Hematopoietic multipotent progenitor cell treated with erythropoietin and hydrocortisone succinate and interleukin-3 and kit ligand, for 17 days (in vitro differentiated cells): ENCODE data around the gene EPHX1.
"Not testable (repeated sequence)": the region's sequence is repeated elsewhere in the genome, so short reads cannot be mapped to it uniquely, and the experiment has no call there.

Experiments
- DNase-seq: peaks from one replicate; pipeline ENCODE4 v3.0.0-alpha.2; 2015; ENCODE audit warnings: low spot score

The EPHX1 gene

DNA sequence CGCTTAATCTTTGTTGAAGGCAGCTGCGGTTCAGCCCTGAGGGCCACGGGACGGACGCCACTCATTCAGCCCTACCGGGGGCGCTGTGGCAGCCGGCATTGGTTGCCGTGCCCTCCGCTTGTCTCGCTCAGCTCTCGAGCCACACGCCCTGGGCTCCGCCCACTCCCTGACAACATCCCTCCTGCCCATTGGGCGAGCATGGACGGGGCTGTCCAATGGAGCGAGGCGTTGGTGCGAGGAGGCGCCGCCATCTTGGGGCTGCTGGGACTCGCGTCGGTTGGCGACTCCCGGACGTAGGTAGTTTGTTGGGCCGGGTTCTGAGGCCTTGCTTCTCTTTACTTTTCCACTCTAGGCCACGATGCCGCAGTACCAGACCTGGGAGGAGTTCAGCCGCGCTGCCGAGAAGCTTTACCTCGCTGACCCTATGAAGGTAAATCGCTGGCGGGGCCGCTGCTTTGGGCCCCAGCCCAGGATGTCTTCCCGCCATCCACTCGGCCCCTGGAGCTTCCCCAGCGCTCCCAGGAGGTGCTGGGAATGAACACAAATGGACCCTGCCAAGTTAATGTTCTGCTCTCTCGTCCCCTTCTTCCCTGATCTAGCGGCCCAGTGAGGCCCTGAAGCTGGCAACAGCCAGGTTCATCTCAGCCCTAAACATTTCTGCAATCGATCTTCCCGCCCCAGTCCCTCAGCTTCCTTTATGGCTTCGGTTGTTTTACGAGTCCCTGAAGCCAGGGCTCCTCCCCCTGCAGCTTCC is 32.2 kb upstream of the EPHX1 start, which contains the start of gene SRP9:
Gene SRP9, plus strand, starts transcription at position 244 of the 754 bp plus-strand sequence. Its CDS starts 115 bp downstream, at position 359.
- DNase-seq = peak; percentile 99

DNA sequence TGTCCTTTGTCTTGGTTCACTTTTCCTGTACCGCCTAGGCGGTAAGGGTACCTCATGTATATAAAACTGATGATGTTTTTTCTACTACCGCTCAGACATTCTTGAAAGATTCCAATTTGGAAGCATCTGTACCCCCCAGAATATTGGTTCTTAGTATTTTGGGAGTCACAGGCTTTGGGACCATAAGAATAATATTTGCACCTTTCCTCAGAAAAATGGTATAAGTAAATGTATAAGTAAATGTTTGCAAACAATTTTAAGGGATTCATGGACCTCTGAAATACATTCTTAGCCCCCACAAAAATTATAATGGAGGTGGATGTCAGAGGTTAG is 31.6 kb upstream of the EPHX1 start:
- DNase-seq = no peak

- not testable (repeated sequence) for DNase-seq
Observed at GRCh38 chr1:225779165-225779564, 30.8 kb upstream of the EPHX1 start.

DNA sequence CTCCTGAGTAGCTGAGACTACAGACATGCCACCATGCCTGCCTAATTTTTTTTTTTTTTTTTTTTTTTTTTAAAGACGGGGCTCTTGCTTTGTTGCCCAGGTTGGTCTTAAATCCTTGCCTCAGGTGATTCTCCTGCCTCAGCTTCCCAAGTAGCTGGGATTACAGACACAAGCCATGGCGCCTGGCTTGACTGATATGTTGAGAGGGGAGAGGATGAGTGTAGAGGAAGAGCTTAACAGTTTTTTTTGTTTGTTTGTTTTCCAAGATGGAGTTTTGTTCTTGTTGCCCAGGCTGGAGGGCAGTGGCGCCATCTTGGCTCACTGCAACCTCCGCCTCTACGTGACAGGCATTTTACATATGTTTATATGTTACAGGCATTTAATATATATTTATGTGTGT is 29.8 kb upstream of the EPHX1 start:
- no peak for DNase-seq

DNA sequence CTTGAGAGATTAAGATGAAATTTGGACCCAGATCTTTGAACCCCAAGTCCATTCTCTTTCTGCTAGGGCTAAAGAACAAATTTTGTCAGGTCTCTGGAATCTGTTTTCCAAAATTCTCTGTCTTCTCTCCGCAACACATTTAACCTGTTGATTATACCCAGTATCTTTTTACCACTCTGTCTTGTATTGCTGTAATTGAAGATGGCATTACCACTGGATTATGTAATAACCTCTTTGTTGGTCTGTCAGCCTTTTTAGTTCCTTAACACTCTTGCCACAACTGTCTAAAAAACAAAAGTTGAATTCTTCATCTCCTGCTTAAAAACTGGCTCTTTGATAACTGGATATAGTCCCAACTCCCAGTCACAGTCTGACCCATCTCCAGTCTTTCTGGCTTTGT is 29.3 kb upstream of the EPHX1 start:
- no peak for DNase-seq

- not testable (repeated sequence) for DNase-seq
Observed at GRCh38 chr1:225789142-225789541, 20.8 kb upstream of the EPHX1 start.

- no peak for DNase-seq
Observed at GRCh38 chr1:225794954-225795353, 15.0 kb upstream of the EPHX1 start.

GRCh38 chr1:225796097-225796496 is 13.8 kb upstream of the EPHX1 start:
- DNase-seq = not testable (repeated sequence)

GRCh38 chr1:225801146-225801545 is 8.8 kb upstream of the EPHX1 start:
- not testable (repeated sequence) for DNase-seq

GRCh38 chr1:225806249-225806648 is 3.7 kb upstream of the EPHX1 start:
- no peak for DNase-seq

GRCh38 chr1:225806736-225807135 is 3.2 kb upstream of the EPHX1 start:
- DNase-seq = not testable (repeated sequence)

DNA sequence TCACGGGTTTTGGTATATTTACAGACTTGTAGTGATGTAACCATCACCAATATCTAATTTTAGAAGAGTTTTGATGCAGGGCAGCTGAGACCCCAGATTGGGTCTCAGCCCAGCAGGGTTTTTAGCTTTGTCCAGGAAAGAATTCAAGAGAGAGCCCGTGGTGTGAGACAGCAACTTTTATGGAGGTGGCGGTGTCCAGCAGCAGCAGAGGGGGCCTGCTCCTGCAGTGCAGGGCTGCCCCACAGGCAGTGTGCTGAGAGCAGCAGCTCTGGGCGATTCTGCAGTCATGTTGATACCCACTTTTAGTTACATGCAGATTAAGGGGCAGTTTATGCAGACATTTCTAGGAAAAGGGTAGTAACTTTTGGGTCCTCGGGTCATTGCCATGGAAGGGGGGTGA is 1.8 kb upstream of the EPHX1 start:
- no peak for DNase-seq

DNA sequence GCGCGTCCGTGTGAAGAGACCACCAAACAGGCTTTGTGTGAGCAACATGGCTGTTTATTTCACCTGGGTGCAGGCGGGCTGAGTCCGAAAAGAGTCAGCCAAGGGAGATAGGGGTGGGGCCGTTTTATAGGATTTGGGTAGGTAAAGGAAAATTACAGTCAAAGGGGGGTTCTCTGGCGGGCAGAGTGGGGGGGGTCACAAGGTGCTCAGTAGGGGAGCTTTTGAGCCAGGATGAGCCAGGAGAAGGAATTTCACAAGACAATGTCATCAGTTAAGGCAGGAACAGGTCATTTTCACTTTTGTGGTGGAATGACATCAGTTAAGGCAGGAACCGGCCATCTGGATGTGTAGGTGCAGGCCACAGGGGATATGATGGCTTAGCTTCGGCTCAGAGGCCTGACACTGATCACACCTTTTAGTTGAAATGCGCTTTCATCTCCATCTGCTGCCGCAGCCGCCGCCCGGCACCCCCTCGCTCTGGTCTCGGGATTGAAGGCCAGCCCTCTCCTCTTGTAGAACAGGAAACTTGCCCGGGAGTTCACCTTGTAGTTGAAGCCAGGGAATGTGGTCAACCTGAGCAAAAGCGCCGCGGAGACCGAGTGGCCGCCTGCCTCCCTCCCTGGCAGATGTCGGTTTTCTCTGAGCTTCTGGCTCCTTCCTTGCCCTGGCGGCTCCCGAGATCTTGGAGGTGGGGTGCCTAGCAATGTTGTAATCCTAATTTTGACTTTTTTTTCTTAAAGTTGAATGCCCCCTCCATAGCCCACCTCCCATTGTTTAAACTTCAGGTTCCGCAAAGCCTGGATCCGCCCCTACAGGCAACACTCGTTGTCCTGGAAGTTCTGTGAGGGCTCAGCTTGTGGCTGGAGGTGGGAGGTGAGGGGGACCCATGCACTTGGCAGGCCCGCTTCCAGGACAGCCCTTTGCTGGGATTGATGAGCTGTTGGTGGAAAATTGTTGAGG is 935 bp downstream of the EPHX1 start:
- not testable (repeated sequence) for DNase-seq

GRCh38 chr1:225811622-225812487 is 1.9 kb downstream of the EPHX1 start:
- no peak for DNase-seq

DNA sequence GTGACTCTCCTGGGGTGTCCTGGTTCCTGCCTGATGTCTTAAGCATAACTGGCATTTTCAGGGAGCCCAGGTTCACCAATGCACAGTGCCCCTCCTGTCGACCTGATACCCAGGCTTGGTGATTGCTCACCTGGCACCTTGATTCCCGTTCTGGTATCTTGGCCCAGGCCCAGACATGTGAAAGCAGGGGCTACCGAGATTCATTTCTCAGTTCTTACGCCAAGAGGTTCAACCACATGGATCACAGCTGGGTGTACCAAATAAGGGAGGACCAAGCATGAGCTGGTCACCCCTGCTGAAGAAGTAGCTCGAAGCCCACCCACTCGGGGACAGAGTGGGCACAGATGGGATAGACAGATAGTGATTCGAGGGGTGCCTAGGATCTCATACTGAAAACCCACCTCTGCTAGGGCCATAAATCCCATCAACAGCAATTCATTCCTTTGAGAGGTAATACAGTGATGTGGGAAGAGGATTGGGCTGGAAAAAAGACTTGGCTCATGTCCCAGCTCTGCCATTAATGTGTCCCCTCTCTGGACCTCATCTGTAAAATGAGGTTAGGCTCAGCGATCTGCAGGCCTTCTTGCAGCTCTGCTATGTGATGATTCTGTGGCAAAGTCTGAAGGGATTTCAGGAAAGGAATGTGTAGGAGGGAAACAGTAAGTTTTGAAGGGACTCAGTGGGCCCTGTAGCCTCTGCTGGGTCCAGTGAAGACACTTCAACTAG is 2.7 kb downstream of the EPHX1 start:
- DNase-seq = no peak

- peak; percentile 23 for DNase-seq
Observed at GRCh38 chr1:225813214-225813964, 3.5 kb downstream of the EPHX1 start.

DNA sequence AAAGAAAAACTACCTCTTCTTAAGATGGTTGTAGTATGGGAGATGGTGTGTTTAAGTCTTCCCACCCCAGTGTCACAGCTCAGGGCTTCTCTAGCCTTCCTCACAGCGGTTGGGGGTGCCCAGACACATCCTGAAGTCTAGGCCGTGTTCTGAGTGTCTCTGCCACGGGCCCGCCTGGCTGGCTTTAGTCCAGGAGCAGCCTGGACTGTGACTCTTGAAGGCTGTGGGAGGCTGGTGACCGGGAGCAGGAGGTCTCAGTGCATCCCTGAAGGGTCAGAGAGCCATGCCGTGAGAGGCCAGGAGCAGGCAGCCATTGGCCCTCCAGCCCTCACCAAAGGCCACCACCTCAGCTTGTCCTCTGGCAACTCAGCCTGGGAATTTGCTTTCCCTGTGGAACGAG is 4.5 kb downstream of the EPHX1 start:
- DNase-seq = no peak

GRCh38 chr1:225815090-225815489 is 5.2 kb downstream of the EPHX1 start:
- DNase-seq = not testable (repeated sequence)

DNA sequence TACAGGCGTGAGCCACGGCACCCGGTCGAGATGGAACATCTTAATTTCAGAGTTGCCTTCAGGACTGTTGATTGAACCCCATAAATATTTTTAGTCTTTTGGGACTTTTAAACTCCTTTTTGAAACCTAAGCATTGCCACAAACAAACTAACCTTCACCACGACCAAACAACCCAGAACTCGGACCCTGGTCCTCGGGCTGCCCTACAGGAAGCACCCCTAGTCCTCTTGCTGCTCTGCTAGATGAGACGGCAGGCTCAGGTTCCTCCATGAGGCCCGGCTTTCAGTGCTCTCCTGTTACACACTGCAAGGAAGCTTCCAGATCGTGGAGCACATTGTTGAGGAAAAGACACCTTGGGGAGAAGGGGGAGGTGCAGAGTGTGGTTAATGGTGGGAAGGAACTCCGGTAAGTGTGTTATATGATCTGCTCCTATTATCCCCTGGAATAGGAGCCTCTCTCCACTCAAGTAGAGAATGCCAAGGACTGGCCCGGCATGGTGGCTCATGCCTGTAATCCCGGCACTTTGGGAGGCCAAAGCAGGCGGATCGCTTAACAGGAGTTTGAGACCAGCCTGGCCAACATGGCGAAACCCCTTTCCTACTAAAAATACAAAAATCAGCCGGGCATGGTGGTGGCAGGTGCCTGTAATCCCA is 5.7 kb downstream of the EPHX1 start:
- no peak for DNase-seq
